ENCODE results near the gene COL1A1.

- TF ChIP-seq, protein P1, sequence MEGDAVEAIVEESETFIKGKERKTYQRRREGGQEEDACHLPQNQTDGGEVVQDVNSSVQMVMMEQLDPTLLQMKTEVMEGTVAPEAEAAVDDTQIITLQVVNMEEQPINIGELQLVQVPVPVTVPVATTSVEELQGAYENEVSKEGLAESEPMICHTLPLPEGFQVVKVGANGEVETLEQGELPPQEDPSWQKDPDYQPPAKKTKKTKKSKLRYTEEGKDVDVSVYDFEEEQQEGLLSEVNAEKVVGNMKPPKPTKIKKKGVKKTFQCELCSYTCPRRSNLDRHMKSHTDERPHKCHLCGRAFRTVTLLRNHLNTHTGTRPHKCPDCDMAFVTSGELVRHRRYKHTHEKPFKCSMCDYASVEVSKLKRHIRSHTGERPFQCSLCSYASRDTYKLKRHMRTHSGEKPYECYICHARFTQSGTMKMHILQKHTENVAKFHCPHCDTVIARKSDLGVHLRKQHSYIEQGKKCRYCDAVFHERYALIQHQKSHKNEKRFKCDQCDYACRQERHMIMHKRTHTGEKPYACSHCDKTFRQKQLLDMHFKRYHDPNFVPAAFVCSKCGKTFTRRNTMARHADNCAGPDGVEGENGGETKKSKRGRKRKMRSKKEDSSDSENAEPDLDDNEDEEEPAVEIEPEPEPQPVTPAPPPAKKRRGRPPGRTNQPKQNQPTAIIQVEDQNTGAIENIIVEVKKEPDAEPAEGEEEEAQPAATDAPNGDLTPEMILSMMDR (IDR thresholded peaks at IDR 0.05) = peak; percentile 100
- TF ChIP-seq POLR2A (IDR thresholded peaks at IDR 0.05) = no peak
Observed at GRCh38 chr17:50200457-50201275, 765 bp downstream of the COL1A1 start.
